GM10248 (cell line): ENCODE results near the gene ROR2.

Experiments used
- CTCF ChIA-PET: fragments of 300-600 bp; sonication (Branson Sonifier 250); formaldehyde crosslinking; extraction: SDS; loops from one replicate; lab custom pipeline; 2021; ENCODE audit warnings: antibody characterized with exemption; lab: Yijun Ruan, JAX
- POLR2A ChIA-PET: fragments of 350-650 bp; sonication (Branson Sonifier 250); formaldehyde crosslinking; extraction: SDS; loops from one replicate; lab custom pipeline; 2020; ENCODE audit warnings: antibody characterized with exemption; lab: Yijun Ruan, JAX
- DNase-seq: peaks from one replicate; pipeline ENCODE4 v3.0.0; 2012; ENCODE audit errors: extremely low spot score
- CTCF ChIP-seq: IDR thresholded peaks from 2 replicates; pipeline ENCODE4 v1.5.1; 2012; ENCODE audit warnings: mild to moderate bottlenecking, low read depth; ENCODE audit errors: extremely low read depth, missing control alignments, control extremely low read depth

Gene ROR2

GRCh38 chr9:91885746-91886413 is 64.1 kb downstream of the ROR2 start:
- POLR2A ChIA-PET: no interaction called here
- no peak for DNase-seq
- CTCF ChIA-PET: no interaction called here
- TF ChIP-seq CTCF: no peak

- DNase-seq: no peak
- ChIA-PET CTCF (no interaction called here), POLR2A (no interaction called here)
- TF ChIP-seq CTCF: no peak
Measured at GRCh38 chr9:91884696-91885687, 65.0 kb downstream of the ROR2 start.

- TF ChIP-seq CTCF: no peak
- POLR2A ChIA-PET: no interaction called here
- no peak for DNase-seq
- CTCF ChIA-PET: interaction anchor here (2.2 kb wide), 1 partner anchor 70 kb away, joined by 4 read pairs; no protein-coding TSS in a partner anchor
Measured at GRCh38 chr9:91884153-91884552, 65.9 kb downstream of the ROR2 start.

- no peak for TF ChIP-seq CTCF
- POLR2A ChIA-PET: no interaction called here
- CTCF ChIA-PET: interaction anchor here (2.2 kb wide), 1 partner anchor 71 kb away, joined by 4 read pairs; no protein-coding TSS in a partner anchor
- no peak for DNase-seq
Measured at GRCh38 chr9:91883503-91883902, 66.5 kb downstream of the ROR2 start.

GRCh38 chr9:91882627-91883026 is 67.4 kb downstream of the ROR2 start:
- DNase-seq: no peak
- POLR2A ChIA-PET: no interaction called here
- TF ChIP-seq CTCF: no peak
- CTCF ChIA-PET: interaction anchor here (2.2 kb wide), 1 partner anchor 72 kb away, joined by 4 read pairs; no protein-coding TSS in a partner anchor

- ChIA-PET POLR2A (no interaction called here), CTCF (no interaction called here)
- TF ChIP-seq CTCF: no peak
- no peak for DNase-seq
Measured at GRCh38 chr9:91880378-91880972, 69.6 kb downstream of the ROR2 start.
